Measurements from ENCODE around the gene ZFYVE1. TPM values are rescaled to one million over a fixed set of nuclear protein-coding genes. Genes with fewer than 3 reads are reported as not detected.
"Not testable (repeated sequence)": the region's sequence is repeated elsewhere in the genome, so short reads cannot be mapped to it uniquely, and the experiment has no call there.

Gene ZFYVE1
- total and polyA plus RNA-seq, 2 donors (not counting 3 experiments of a cell fraction or from before 2014, with no cell fraction given), result 27.3 to 29.2 TPM

DNA sequence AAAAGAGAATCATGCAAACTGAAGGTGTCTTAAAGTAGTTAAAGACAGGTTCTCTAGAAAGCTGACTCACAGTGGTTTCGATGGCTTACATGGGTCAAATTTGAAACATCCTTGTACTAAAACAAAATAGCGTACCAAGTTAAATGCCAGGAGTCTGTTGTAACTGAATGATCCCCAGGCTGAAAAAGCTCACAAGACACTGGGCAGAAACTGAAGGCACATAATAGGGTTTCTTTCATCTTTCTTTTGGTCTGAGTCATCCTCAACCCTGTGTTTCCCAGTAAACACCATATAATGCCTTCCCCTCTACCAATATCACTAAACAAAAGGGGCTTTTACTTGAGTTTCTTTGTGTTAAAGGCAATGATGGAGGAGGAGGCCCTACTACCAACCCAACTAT, 12.8 kb downstream of the ZFYVE1 start:
- dilution Hi-C loops (cut with MboI; ENCODE audit: extremely low pct_ligation_motif_present, low sequenced_read_pairs) (no loop called here), intact Hi-C loops (cut with micrococcal nuclease) (no loop called here)
- DNase-seq (ENCODE audit: low read depth, low spot score), result no peak
- H2AFZ ChIP-seq (ENCODE audit: low read depth, low read length), result no peak overlapping the region
- peaks cover 7% of the 10 kb centered on the region for H3K79me2 ChIP-seq (ENCODE audit: control insufficient read depth, insufficient read depth, low read length)
- BruUV-seq (replicated peaks), result no TSS peak
- no peaks in the 10 kb centered on the region for H3K9me1 ChIP-seq (replicated peaks; ENCODE audit: control insufficient read depth, extremely low read depth, insufficient read depth, low read length)
- no peak for FAIRE-seq
- no peak overlapping the region for H3K27ac ChIP-seq (ENCODE audit: insufficient read depth, low read depth, low read length)
- no peak overlapping the region for H3K4me3 ChIP-seq (replicated peaks in 1 of 3; ENCODE audit: insufficient read depth in 1 of 3, low read depth in 1 of 3, low read length in 3 of 3)
- CTCF ChIA-PET, result no interaction called here
- no peaks in the 10 kb centered on the region for H3K27me3 ChIP-seq (ENCODE audit: control insufficient read depth in 2 of 2, insufficient read depth in 2 of 2, low read length in 2 of 2)
- H4K20me1 ChIP-seq (replicated peaks; ENCODE audit: control insufficient read depth, extremely low read depth, insufficient read depth, low read length), result no peaks in the 10 kb centered on the region
- H3K9me3 ChIP-seq (replicated peaks; ENCODE audit: control insufficient read depth, insufficient read depth, low read length), result no peaks in the 10 kb centered on the region
- H3K9ac ChIP-seq (replicated peaks; ENCODE audit: extremely low read depth, insufficient read depth, low read length), result no peak overlapping the region
- no peak overlapping the region for H3K4me2 ChIP-seq (ENCODE audit: insufficient read depth, low read length)
- TF ChIP-seq JUN (IDR thresholded peaks at IDR 0.05; ENCODE audit: borderline replicate concordance, insufficient read depth, insufficient read length, low read depth) (no peak), MYC (IDR thresholded peaks at IDR 0.05; ENCODE audit: low read depth, low read length) (no peak), POLR2AphosphoS5 (IDR thresholded peaks at IDR 0.05; ENCODE audit: insufficient read depth, low read depth, low read length) (no peak), FOS (IDR thresholded peaks at IDR 0.05; ENCODE audit: borderline replicate concordance, insufficient read depth, low read length) (peak; percentile 8), GATA2 (IDR thresholded peaks at IDR 0.05; ENCODE audit: insufficient read depth, insufficient read length, low read depth, low read length) (no peak)
- TF ChIP-seq, protein P1, sequence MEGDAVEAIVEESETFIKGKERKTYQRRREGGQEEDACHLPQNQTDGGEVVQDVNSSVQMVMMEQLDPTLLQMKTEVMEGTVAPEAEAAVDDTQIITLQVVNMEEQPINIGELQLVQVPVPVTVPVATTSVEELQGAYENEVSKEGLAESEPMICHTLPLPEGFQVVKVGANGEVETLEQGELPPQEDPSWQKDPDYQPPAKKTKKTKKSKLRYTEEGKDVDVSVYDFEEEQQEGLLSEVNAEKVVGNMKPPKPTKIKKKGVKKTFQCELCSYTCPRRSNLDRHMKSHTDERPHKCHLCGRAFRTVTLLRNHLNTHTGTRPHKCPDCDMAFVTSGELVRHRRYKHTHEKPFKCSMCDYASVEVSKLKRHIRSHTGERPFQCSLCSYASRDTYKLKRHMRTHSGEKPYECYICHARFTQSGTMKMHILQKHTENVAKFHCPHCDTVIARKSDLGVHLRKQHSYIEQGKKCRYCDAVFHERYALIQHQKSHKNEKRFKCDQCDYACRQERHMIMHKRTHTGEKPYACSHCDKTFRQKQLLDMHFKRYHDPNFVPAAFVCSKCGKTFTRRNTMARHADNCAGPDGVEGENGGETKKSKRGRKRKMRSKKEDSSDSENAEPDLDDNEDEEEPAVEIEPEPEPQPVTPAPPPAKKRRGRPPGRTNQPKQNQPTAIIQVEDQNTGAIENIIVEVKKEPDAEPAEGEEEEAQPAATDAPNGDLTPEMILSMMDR (IDR thresholded peaks at IDR 0.05; ENCODE audit: extremely low read depth in 1 of 2, insufficient read depth in 1 of 2, low read depth in 1 of 2, low read length in 2 of 2), result no peak
- no peaks in the 10 kb centered on the region for H3K4me1 ChIP-seq (ENCODE audit: control insufficient read depth, extremely low read depth, insufficient read depth, low read length)
- peaks cover 0 to 4% of the 10 kb centered on the region in 2 experiments for H3K36me3 ChIP-seq (ENCODE audit: control insufficient read depth in 2 of 2, extremely low read depth in 1 of 2, insufficient read depth in 2 of 2, low read length in 2 of 2)
- POLR2A ChIA-PET, result interaction anchor here (0.6 kb wide), 1 partner anchor 29 kb away, joined by 3 read pairs; no protein-coding TSS in a partner anchor

DNA sequence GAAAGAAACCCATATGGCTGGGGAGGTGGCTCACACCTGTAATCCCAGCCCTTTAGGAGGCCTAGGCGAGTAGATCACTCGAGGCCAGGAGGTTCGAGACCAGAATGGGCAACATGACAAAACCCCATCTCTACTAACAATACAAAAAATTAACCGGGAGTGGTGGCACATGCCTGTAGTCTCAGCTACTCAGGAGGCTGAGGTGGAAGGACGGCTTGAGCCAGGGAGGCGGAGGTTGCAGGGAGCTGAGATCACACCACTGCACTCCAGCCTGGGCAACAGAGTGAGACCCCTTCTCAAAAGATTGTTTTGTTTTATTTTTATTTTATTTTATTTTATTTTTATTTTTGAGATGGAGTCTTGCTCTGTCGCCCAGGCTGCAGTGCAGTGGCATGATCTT, 15.7 kb downstream of the ZFYVE1 start:
- H3K36me3 ChIP-seq (ENCODE audit: control insufficient read depth in 2 of 2, extremely low read depth in 1 of 2, insufficient read depth in 2 of 2, low read length in 2 of 2); H3K9me1 ChIP-seq (replicated peaks; ENCODE audit: control insufficient read depth, extremely low read depth, insufficient read depth, low read length); H4K20me1 ChIP-seq (replicated peaks; ENCODE audit: control insufficient read depth, extremely low read depth, insufficient read depth, low read length); H3K79me2 ChIP-seq (ENCODE audit: control insufficient read depth, insufficient read depth, low read length); intact Hi-C loops (cut with micrococcal nuclease); POLR2A ChIA-PET; H3K4me3 ChIP-seq (replicated peaks in 1 of 3; ENCODE audit: insufficient read depth in 1 of 3, low read depth in 1 of 3, low read length in 3 of 3); FAIRE-seq; BruUV-seq (replicated peaks); H3K27ac ChIP-seq (ENCODE audit: insufficient read depth, low read depth, low read length); H3K4me1 ChIP-seq (ENCODE audit: control insufficient read depth, extremely low read depth, insufficient read depth, low read length); H3K27me3 ChIP-seq (ENCODE audit: control insufficient read depth in 2 of 2, insufficient read depth in 2 of 2, low read length in 2 of 2); H3K9ac ChIP-seq (replicated peaks; ENCODE audit: extremely low read depth, insufficient read depth, low read length); DNase-seq (ENCODE audit: low read depth, low spot score); H3K4me2 ChIP-seq (ENCODE audit: insufficient read depth, low read length); dilution Hi-C loops (cut with MboI; ENCODE audit: extremely low pct_ligation_motif_present, low sequenced_read_pairs); H2AFZ ChIP-seq (ENCODE audit: low read depth, low read length); H3K9me3 ChIP-seq (replicated peaks; ENCODE audit: control insufficient read depth, insufficient read depth, low read length): not testable (repeated sequence)
- CTCF ChIA-PET, result interaction anchor here (1.5 kb wide), 1 partner anchor 13 kb away, joined by 3 read pairs; no protein-coding TSS in a partner anchor
